K562 (cell line): ENCODE data around the gene ZC3HAV1L. TPM values are rescaled to one million over a fixed set of nuclear protein-coding genes. Genes with fewer than 3 reads are reported as not detected.

Experiments used
- CTBP1 ChIP-seq: fragments of 450-650 bp; IDR thresholded peaks from 2 replicates; pipeline ENCODE4 v1.6.1; 2016; ENCODE audit warnings: borderline replicate concordance
- ETV1 ChIP-seq: fragments of 450-650 bp; conservative IDR thresholded peaks from 2 replicates; pipeline ENCODE4 v1.6.1; 2016; ENCODE audit warnings: missing genetic modification characterization, control low read depth, low read depth, missing compliant biosample characterization
- KDM5B ChIP-seq: fragments of 200-600 bp; sonication (generic); IDR thresholded peaks from 2 replicates; pipeline ENCODE4 v1.6.1; 2012; ENCODE audit warnings: low read depth, mild to moderate bottlenecking, moderate library complexity, low read length, control low read depth, inconsistent platforms; ENCODE audit not compliant: insufficient replicate concordance
- MAFK ChIP-seq: IDR thresholded peaks from 2 replicates; pipeline ENCODE4 v1.6.1; 2011; ENCODE audit warnings: low read length, improper control_type of control experiment
- RBM22 ChIP-seq: fragments of 200-400 bp; formaldehyde crosslinking; IDR thresholded peaks from 2 replicates; pipeline ENCODE4 v1.6.1; 2018; ENCODE audit warnings: low read length, low read depth; ENCODE audit not compliant: poor library complexity, severe bottlenecking
- SMAD1 ChIP-seq: fragments of 150-350 bp; IDR thresholded peaks from 2 replicates; pipeline ENCODE4 v1.6.1; 2014; ENCODE audit warnings: low read length, low read depth; ENCODE audit not compliant: partially characterized antibody
- SMARCA5 ChIP-seq: fragments of 450-650 bp; IDR thresholded peaks from 2 replicates; pipeline ENCODE4 v1.6.1; 2016
- TAF15 ChIP-seq: fragments of 200-400 bp; formaldehyde crosslinking; IDR thresholded peaks from 2 replicates; pipeline ENCODE4 v1.6.1; 2017; ENCODE audit warnings: mild to moderate bottlenecking, low read depth, low read length, moderate library complexity
- ZBED1 ChIP-seq: IDR thresholded peaks from 2 replicates; pipeline ENCODE4 v1.6.1; 2014
- ZNF407 ChIP-seq: fragments of 450-650 bp; IDR thresholded peaks from 2 replicates; pipeline ENCODE4 v1.6.1; 2016; ENCODE audit warnings: low read depth
- ZNF431 ChIP-seq: sonication (generic); formaldehyde crosslinking; IDR thresholded peaks from 2 replicates; pipeline ENCODE4 v1.8.0; 2022; ENCODE audit warnings: mild to moderate bottlenecking, missing genetic modification reagents
- ZNF668 ChIP-seq: fragments of 250-450 bp; sonication (Bioruptor Pico); IDR thresholded peaks from 2 replicates; pipeline ENCODE4 v1.8.0; 2022; ENCODE audit warnings: mild to moderate bottlenecking, inconsistent platforms
- polyA plus RNA-seq, 8 experiments: library from polyadenylated mRNA; depleted of rRNA in 4 of 8; stranded (reverse) in 5 of 8; unstranded in 3 of 8; fragments of >200 nt; fragmentation: Nextera tagmentation in 2 of 8; fragmentation: Illumina TruSeq in 1 of 8; extraction: Ambion mirVana in 2 of 8; extraction: Trizol in 1 of 8; gene quantifications; 2 replicates each; pipeline versions ENCODE4 v1.2.1 to v1.2.3, GENCODE V29; 2011 to 2014; ENCODE audit warnings: inconsistent platforms in 1 of 8, missing spikeins in 1 of 8
- total RNA-seq, 7 experiments: library from RNA; depleted of rRNA in 6 of 7; stranded (reverse); fragments of >200 nt in 6 of 7; fragmentation: Illumina TruSeq in 2 of 7; extraction: Trizol in 2 of 7; gene quantifications; 2 replicates each; pipeline versions ENCODE4 v1.2.1 to v1.2.3, GENCODE V29; 2011 to 2021; ENCODE audit warnings: low replicate concordance in 1 of 7
- TF ChIP-seq, protein P1 (sequence below): IDR thresholded peaks from 2 replicates; pipeline ENCODE4 v1.6.1; 2011; ENCODE audit not compliant: insufficient read length; ENCODE audit errors: extremely low read depth
- TF ChIP-seq, protein P2 (sequence below): sonication (generic); formaldehyde crosslinking; IDR thresholded peaks from 2 replicates; pipeline ENCODE4 v1.8.0; 2022; ENCODE audit warnings: mild to moderate bottlenecking, missing genetic modification reagents
- TF ChIP-seq, protein P3 (sequence below): fragments of 150-350 bp; conservative IDR thresholded peaks from 2 replicates; pipeline ENCODE4 v1.6.1; 2014; ENCODE audit warnings: low read length

Gene ZC3HAV1L
- total and polyA plus RNA-seq, 9 of the 15 experiments (the other 6 are each of a cell fraction or from before 2014, with no cell fraction given) = not detected

GRCh38 chr7:139043823-139044812 lies 8.3 kb upstream of the ZC3HAV1L start (continued):
- TF ChIP-seq CTBP1 (peak; percentile 84), ZNF431 (CRISPR knock-in tag) (no peak), SMAD1 (no peak), SMARCA5 (0 out of 2 replicates have a peak, but pooled peaks have one; percentile 15), KDM5B (no peak), ZNF407 (no peak), ETV1 (tag) (peak; percentile 92), TAF15 (no peak), RBM22 (no peak), MAFK (peak; percentile 92), ZBED1 (no peak), ZNF668 (no peak)
- TF ChIP-seq, protein P1, sequence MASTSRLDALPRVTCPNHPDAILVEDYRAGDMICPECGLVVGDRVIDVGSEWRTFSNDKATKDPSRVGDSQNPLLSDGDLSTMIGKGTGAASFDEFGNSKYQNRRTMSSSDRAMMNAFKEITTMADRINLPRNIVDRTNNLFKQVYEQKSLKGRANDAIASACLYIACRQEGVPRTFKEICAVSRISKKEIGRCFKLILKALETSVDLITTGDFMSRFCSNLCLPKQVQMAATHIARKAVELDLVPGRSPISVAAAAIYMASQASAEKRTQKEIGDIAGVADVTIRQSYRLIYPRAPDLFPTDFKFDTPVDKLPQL = no peak
- TF ChIP-seq, protein P2, sequence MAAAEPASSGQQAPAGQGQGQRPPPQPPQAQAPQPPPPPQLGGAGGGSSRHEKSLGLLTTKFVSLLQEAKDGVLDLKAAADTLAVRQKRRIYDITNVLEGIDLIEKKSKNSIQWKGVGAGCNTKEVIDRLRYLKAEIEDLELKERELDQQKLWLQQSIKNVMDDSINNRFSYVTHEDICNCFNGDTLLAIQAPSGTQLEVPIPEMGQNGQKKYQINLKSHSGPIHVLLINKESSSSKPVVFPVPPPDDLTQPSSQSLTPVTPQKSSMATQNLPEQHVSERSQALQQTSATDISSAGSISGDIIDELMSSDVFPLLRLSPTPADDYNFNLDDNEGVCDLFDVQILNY = no peak
- TF ChIP-seq, protein P3, sequence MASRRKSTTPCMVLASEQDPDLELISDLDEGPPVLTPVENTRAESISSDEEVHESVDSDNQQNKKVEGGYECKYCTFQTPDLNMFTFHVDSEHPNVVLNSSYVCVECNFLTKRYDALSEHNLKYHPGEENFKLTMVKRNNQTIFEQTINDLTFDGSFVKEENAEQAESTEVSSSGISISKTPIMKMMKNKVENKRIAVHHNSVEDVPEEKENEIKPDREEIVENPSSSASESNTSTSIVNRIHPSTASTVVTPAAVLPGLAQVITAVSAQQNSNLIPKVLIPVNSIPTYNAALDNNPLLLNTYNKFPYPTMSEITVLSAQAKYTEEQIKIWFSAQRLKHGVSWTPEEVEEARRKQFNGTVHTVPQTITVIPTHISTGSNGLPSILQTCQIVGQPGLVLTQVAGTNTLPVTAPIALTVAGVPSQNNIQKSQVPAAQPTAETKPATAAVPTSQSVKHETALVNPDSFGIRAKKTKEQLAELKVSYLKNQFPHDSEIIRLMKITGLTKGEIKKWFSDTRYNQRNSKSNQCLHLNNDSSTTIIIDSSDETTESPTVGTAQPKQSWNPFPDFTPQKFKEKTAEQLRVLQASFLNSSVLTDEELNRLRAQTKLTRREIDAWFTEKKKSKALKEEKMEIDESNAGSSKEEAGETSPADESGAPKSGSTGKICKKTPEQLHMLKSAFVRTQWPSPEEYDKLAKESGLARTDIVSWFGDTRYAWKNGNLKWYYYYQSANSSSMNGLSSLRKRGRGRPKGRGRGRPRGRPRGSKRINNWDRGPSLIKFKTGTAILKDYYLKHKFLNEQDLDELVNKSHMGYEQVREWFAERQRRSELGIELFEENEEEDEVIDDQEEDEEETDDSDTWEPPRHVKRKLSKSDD = no peak
